Measurements from ENCODE around the gene GPHA2.

DNA sequence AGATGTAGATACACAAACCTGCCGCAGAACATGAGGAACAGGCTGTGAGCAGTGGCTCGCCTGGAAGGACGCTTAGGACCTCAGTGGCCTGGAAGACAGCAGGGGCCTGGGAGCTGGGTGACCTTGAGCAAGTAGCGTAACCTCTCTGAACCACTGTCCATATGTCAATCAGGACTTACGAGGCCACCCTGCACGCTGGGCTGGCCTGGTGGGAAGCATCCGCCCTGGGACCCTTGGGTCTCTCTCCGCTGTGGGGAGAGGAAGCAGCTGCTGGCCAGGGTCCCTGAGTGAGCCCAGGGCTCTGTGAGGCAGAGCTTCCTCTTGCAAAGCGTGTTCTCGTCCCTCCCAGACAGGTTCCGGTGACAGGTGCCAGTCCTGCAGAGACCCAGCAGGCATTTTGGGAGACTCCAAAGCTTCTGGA is 43.3 kb downstream of the GPHA2 start:
- TF ChIP-seq ZNF274 (CRISPR knock-in tag; IDR thresholded peaks at IDR 0.05) (no peak), TOPORS (CRISPR knock-in tag; IDR thresholded peaks at IDR 0.05) (no peak), ZNF737 (CRISPR knock-in tag; IDR thresholded peaks at IDR 0.05; ENCODE audit: borderline replicate concordance) (no peak), ETV6 (CRISPR knock-in tag; conservative IDR thresholded peaks at IDR 0.05) (no peak)
- TF ChIP-seq, protein P1, sequence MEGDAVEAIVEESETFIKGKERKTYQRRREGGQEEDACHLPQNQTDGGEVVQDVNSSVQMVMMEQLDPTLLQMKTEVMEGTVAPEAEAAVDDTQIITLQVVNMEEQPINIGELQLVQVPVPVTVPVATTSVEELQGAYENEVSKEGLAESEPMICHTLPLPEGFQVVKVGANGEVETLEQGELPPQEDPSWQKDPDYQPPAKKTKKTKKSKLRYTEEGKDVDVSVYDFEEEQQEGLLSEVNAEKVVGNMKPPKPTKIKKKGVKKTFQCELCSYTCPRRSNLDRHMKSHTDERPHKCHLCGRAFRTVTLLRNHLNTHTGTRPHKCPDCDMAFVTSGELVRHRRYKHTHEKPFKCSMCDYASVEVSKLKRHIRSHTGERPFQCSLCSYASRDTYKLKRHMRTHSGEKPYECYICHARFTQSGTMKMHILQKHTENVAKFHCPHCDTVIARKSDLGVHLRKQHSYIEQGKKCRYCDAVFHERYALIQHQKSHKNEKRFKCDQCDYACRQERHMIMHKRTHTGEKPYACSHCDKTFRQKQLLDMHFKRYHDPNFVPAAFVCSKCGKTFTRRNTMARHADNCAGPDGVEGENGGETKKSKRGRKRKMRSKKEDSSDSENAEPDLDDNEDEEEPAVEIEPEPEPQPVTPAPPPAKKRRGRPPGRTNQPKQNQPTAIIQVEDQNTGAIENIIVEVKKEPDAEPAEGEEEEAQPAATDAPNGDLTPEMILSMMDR (CRISPR knock-in tag; IDR thresholded peaks at IDR 0.05), result no peak
- TF ChIP-seq, protein P2, sequence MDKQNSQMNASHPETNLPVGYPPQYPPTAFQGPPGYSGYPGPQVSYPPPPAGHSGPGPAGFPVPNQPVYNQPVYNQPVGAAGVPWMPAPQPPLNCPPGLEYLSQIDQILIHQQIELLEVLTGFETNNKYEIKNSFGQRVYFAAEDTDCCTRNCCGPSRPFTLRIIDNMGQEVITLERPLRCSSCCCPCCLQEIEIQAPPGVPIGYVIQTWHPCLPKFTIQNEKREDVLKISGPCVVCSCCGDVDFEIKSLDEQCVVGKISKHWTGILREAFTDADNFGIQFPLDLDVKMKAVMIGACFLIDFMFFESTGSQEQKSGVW (CRISPR knock-in tag; IDR thresholded peaks at IDR 0.05; ENCODE audit: borderline replicate concordance), result no peak

Data from HepG2 (cell line).